Measurements from ENCODE around the gene GLCE. TPM values are rescaled to one million over a fixed set of nuclear protein-coding genes. Genes with fewer than 3 reads are reported as not detected.
"Not testable (repeated sequence)": the region's sequence is repeated elsewhere in the genome, so short reads cannot be mapped to it uniquely, and the experiment has no call there.

Gene GLCE
- polyA plus RNA-seq, 1 donor: 27.4 TPM

DNA sequence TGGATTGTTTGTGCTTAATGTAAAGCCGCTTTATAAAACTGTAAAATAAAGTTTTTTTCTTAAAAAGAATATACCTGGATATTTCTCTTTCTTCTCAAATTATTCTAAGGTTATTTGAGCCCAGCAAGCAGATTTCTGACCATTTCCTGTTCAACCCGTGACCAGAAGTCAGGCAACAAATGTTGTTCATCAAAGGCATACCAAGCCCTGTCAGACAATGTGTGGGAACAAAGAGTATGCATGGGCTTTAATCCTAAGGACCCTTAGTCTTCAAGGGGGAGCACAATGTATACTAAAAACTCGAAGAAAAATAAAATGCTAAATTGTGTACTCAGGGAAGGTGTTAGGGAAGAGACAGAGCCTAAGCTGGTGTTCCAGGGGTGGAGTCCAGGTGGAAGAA, 111.7 kb downstream of the GLCE start:
- DNase-seq (ENCODE audit: low read depth): no peak

DNA sequence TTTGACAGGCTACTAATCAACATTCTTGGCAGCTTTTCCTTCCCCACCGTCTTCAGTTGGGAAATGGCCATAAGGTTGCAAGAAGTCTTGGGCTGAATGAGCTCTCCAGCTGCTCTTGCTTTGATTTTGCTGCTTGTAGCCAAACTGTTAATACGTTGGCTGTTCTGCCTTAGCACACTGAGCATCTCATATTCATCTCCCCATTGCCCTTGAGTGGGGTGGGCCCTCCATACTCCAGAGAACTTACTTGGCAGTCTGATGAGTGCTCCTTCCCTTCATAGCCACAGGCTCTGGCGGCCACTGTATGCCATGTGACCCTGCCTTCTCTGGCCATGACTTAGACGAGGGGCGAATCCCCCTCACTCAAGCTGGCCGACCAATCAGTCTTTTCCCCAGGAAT, 112.5 kb downstream of the GLCE start:
- no peak for DNase-seq (ENCODE audit: low read depth)

DNA sequence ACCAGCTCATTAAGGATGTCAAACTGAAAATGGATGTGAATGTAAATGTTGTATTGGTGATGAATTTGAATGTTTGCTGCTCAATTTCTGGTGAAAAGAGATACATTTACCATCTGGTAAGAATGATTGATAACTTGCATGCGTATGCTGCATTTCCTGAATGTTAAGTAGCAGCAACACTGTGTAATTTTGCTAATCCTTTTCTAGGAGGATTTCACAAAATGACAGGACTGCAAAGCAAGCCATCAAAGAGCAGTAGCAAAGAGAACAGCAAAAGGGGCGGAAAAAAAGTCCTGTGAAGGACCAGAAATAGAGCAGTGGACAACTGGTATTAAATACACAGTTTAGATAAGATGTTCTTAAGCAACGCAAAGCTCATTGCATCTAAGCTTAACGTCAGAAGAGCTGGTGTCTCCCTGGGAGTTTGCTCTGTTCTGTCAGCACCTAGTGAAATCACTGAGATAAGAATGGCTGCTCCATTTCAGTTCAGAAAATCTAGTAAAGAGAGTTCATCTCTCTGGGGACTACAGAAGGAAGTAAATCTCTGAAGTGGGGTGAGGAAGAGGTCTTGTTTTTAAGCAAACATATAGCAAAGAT, 114.7 kb downstream of the GLCE start:
- DNase-seq (ENCODE audit: low read depth): no peak

DNA sequence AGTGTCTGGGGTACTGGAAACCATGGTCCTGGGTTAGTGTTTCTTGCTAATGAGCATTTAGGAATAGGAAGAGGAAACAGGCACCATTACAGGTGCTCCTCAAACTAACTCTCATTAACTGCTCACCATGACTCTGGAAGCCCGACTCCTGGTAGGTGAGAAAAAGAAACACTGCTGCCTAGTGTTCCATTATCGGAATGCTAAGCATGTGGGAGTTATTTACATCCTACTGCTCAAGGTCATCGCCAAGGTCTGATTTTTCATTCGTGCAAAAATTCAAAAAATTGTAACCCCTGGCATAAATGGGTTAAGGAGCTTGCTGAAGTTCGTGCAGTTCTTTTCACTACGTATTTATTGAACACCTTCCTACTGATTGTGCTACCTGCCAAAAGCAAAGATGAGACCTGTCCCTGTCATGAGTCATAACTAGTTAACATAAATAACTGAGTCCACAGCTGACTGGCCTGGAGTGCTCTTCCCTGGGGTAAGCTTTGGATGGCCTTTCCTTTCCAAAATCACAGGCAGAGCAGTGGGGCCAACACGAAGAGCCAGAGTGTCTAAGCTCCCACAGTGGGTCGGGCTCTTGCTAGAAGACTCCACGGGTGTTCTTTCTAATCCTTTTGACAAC, 115.6 kb downstream of the GLCE start:
- DNase-seq (ENCODE audit: low read depth): no peak

DNA sequence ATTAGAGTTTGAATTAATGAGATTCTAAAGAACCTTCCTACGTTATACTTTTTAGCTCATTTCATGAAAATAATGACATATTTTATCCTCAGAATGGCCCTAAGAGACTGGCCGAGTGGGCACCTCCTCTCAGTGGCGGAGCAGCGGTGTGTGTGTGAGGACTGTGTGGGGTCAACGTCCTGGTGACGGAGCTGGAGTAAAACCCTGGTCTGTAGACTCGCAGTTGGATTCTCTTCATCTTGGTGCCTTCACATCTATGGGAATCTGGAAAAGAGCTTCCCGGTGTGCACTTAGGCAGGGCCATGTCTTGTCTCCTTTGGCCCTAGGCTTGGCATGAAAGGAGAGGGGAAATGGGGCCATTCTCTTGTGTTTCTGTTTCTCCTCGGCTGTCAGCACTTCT, 116.9 kb downstream of the GLCE start:
- DNase-seq (ENCODE audit: low read depth): no peak

DNA sequence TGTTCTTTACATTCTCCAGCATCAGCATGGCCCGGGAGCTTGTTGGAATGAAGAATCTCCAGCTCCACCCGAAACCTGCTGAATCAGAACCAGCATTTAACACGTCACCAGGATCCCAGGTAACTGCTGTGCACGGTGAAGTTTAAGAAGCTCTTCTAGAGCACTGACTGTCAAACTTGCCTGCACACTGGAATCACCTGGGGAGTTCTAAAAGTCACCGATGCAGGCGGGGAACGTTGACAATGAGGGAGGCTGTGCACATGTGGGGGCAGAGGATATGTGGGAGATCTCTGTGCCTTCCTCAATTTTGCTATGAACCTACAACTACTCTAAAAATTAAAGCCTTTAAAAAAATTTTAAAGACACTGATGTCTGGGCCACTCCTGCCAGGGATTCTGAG, 119.2 kb downstream of the GLCE start:
- DNase-seq (ENCODE audit: low read depth): no peak

DNA sequence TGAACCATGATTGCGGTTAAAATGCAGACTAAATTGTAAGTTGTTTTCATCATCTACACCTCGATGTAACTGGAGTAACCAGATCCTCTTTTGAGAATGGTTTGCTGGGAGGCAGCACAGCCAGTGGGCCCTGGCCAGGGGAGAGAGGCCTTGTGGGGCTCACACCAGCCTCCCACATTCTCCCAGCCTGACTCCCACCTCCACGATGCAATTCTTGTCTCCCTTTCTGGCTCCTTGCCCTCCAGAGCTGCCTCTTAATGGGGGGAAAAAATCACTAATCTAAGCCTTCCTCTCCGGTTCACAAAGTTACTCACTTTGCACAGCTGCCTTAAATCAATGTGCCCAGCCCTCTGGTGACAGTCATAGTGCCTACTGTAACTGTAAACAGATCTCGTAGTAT, 120.3 kb downstream of the GLCE start:
- DNase-seq (ENCODE audit: low read depth): no peak

DNA sequence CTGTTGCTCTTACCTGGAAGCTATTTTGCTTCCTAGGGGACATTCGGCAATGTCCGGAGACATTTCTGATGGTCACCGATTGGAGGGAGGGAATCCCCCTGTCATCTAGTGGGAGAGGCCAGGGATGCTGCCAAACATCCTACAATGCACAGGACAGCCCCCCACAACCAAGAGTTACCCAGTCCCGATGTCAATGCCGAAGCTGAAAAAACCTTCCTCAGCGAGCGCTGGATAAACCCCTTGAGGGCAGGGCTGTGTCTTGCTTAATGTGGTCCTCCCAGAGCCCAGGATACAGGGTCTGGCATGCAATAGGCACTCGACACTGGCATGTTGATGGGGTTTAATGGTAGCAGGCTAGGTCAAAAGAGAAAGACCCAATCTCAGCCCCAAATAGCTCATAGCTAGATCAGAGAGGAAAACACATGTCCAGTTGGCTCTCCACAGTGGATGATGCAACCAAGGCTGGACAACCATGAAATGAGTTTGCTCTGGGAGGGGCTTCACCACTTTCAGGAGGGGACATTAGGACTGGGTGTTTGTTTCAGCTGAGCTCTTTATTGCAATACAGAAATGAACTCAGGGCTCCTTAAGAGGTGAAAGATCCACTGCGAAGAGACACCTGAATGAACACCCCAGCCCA, 121.8 kb downstream of the GLCE start:
- DNase-seq (ENCODE audit: low read depth): no peak

DNA sequence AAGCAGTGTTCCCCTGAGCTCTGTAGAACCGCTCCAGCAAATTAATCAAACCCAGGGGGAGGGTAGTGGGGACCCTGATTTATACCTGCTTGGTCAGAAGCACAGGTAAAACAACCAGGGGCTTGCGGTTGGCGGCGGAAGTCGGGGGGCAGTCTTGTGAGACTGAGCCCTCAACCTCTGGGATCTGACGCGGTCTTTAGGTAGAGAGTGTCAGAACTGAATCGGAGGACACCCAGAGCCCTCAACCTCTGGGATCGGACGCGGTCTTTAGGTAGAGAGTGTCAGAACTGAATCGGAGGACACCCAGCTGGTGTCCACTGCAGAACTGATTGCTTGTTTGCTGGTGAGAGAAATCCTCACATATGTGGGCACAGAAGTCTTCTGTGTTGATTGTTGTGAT, 125.4 kb downstream of the GLCE start:
- DNase-seq (ENCODE audit: low read depth): no peak

DNA sequence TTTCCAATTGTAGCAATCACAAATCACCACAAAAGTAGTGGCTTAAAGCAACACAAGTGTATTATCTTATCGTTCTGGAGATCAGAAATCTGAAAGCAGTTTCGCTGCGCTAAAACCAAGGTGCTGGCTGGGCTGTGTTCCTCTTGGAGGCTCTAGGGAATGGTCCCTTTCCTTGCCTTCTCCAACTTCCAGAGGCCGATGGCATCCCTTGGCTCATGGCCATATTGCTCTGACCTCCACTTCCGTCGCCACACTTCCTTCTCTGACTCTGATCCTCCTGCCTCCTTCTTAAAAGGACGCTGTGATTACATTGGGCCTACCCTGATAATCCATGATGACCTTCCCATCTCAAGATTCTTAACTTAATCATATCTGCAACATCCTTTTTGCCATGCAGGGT, 127.6 kb downstream of the GLCE start:
- DNase-seq (ENCODE audit: low read depth): no peak

DNA sequence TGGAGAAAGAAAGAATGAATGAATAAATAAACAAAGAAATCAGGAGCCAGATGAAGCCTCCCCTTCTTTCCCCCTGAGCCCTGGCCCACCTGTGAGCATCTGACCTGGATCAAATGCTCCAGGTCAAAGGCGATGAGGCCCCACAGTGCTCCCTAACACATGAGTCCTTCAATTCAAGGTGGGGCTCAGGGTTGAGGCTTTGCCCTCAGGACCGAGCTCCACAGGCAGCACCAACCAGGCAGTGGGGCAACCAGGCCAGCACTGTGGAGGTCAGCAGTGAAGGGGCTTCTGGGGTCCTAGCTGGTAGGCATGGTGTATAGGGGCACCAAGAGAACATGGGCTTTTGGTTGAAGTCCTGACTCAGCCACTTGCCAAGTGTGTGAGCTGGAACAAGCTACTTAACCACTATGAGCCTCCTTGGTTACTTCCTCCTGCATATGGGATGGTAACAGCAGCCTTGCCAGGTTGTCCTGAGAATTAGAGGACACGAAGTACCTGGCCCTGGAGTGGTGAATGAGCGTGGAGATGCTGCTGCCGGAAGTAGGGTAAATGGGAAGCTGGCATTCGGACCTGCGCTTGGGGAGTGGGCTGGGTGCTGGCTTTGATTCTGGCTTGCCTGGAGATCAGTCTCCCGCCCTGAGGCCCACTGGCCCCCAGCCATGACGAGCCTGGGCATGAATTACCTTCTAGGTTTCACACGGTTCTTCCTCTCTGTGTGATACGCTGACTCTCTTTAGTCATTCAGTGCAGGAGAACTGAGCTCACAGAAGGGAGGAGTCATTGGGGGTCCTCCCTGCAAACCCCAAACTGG, 128.3 kb downstream of the GLCE start:
- DNase-seq (ENCODE audit: low read depth): no peak

DNA sequence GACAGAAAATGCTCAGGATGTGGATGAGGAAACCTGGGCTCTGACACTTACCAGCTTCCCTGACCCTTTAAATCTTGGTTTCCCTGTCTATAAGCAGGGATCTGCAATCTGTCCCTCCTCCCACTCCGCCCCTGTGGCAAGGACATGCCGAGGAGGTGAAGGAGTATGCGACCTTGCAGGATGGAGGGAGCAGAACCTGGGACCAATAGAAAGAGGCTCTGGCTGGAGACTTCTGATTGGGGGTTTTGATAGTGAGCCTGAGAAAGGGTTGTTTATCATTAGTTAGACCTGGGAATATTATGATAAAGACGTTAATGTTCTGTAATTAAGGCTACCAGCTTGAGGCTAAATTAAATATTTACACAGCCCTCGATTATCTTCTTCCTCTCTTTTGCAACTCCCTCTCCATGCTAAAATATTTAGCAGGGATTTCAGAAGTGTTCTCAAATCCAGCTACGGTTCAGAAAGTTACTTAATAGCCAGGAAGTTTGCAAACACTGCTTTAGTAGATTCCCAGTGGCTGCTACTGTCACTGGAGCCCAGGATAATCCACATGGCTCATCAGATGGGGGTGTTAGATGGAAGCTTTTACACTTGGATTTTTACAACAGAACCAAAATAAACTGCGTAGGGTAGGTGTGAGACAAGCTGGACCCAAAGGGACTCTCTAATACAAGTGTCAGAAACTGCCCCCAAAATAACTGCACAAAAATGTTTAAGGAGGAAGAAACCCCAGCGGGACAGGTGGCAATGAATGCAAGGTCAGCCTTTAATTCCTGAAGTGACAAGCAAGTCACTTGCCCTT, 129.1 kb downstream of the GLCE start:
- no peak for DNase-seq (ENCODE audit: low read depth)

DNA sequence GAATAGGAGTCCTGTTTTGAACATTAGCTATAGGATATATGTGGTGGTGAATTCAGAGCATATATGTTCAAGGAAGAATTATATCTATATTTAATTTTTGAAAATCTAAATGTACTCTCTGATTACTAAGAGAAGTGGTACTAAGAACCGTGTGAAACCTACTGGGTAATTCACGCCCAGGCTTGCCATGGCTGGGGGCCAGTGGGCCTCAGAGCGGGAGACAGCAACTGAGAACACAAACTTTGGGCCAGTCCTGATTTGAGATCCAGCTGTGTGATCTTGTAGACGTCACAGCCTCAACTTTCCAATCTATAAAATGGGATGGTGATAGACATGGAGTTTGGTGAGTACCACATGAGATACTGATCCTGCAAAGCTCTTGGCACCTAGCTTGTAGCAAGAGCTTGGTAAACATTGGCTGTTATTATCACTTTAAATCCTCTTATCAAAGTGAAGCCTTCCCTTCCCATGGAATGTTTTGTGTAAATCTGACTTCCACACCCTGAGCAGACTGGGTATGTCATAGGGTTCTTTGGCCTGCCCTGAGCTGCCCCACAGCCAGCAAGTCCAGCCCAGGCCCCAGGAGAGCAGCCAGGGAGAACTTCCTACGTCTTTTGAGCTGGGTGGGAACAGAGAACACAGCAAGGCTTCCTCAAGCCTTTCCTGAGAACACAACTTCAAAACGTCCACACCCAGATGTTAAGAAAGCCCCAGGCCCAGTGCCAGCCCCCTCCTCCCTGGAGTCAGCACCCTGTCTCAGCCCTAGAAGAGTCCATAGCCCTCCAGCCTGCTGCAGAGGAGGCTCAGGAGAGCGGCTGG, 130.1 kb downstream of the GLCE start:
- no peak for DNase-seq (ENCODE audit: low read depth)

DNA sequence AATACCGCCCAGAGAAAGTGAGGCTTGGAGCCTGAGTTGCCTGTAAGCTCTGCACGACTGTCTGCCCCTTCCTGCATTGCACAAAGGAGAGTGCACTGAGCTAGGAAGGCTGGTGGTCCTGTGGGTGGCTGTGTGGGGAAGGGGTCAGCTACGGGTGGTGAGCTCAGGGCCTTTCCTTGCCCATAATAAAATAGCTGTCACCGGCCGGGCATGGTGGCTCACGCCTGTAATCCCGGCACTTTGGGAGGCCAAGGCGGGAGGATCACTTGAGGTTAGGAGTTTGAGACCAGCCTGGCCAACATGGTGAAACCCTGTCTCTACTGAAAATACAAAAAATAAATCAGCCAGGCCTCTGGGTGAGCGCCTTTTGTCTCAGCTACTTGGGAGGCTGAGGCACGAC, 131.2 kb downstream of the GLCE start:
- DNase-seq (ENCODE audit: low read depth): not testable (repeated sequence)

DNA sequence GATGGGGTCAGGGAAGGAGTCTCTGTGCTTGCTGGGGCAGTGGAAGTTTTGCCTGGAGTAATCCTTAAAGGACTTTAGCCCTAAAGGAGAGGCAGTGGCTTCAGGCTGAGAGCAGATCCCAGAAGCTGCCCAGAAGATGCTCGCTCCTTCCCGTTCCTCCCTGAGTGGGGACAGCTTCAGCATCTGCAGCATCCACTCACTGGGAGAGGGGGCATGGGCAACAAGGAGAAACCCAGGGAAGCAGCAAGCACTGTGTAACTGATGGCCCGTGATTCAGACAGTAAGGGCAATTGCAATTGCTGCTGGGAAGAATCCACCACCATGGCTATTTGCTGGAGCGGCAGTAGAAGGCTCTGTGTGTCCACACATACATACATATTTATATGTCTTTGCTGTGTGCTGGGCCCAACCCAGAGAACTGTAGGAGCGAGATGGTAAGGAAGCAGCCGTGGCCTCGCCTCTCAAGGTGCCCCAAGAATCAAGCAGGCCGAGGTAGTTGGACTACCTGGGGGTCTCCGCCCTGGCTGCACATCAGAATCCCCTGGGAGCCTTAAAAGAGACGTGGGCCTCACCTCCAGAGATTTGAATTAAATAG, 132.5 kb downstream of the GLCE start:
- no peak for DNase-seq (ENCODE audit: low read depth)

DNA sequence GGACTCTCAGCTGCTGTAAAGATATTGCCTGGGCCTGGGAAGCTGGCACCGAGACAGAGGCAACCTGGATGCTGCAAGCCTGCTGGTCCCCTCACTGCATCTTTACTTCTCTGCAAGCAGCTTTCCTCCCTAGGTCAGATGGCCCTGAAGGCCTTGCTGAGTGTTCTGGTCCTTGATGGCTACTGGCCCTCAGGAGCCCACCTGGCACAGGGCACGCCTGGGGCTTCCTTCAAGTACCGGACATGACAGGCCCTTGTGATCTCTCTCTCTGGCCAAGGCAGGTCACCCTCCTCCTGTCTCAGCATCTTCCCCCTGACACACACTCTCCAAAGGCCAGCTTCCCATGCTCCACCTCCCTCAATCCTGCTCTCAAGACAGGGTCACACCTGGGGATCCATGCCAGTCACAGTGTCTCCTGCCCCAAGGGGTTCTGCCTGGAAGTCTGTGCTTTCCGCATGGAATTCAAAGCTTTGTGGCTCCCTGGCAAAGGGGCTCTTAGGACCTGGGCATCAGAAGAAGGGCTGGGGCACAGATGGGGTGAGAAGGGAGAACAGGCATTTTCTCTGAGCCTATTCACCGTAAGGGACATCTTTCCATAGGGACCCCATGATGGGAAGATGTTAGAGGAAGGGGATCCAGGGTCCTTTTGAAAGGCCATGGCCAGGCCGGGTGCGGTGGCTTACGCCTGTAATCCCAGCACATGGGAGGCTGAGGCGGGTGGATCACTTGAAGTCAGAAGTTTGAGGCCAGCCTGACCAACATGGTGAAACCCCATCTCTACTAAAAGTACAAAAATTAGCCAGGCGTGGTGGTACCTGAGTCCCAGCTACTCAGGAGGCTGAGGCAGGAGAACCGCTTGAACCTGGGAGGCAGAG, 133.5 kb downstream of the GLCE start:
- DNase-seq (ENCODE audit: low read depth): no peak

DNA sequence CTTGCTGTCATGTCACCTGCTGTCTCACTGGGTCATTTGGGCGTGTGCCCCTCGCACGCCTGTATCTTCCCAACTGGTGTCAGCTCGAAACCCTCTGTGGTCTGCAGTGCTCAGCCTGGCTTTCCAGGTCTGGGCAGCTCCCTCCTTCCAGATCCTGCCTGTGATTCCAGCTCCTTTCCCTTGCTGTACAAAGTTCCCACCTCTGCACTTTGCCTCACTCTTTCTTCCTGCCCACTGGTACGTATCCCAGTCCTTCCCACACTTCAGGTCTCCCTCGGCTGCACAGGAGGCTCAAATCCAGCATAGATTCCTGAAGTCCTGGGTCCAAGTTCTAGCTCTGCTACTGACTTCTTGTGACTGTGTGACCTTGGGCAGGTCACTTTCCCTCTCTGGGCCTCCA, 136.2 kb downstream of the GLCE start:
- DNase-seq (ENCODE audit: low read depth): no peak

DNA sequence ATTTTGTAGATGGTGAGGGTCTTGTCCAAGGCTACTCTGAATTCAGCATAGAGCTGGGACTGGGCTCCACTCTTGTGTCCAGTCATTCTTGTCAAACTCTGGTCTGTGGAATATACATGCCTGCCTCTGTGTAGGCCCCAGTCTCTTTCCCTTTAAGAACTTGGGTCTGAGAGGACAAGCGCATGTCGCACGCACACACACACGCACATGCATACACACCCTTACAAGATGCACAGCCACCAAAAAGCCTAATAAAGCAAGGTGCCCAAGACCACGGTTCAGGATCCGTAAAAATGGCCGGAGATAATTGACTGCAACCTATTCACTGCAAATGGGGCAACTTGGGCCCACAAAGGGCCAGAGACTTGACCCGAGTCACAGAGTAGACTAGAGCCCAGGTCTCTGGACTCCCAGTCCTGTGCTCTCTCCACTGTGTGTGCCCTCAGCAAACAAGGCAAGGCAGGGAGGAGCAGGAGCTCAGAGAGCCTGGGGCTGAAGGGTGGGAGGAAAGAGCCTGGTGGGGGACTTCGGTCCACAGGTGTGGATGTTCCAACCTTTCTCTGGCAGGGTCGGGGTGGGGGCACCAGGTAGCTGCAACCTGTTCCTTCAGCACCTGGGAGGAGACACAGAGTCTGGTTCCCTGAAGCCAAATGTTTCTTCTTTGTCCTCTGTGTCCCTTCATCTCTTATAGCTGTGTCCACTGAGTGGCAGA, 137.4 kb downstream of the GLCE start:
- no peak for DNase-seq (ENCODE audit: low read depth)

DNA sequence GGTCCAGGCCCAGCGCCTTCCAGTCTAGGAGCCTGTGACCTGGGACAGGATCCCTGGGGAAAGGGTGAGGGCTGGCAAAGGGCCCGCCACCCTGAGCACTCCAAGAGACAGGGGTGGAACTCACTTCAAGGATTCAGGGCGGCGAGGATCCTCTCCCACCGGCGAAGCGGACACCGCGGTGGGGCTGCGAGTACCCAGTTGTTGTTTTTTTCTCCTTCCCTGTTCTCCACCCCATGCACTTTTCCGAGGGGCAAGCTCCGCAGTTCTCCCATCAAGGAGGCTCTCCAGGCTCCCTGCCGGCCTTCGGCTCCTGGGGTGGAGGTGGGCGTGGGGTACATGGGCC, 137.9 kb downstream of the GLCE start:
- no peak for DNase-seq (ENCODE audit: low read depth)
